Mesendoderm (in vitro differentiated cells): ENCODE data around the gene OR5L2. TPM values are rescaled to one million over a fixed set of nuclear protein-coding genes. Genes with fewer than 3 reads are reported as not detected.
"Not testable (repeated sequence)": the region's sequence is repeated elsewhere in the genome, so short reads cannot be mapped to it uniquely, and the experiment has no call there.

Experiments used
- DNase-seq: peaks from one replicate; pipeline ENCODE4 v3.0.0; 2013
- H2AK5ac ChIP-seq: 2 replicates; pipeline ENCODE4 v1.6.1; 2013; ENCODE audit warnings: low read length, inconsistent platforms
- H2BK120ac ChIP-seq: 2 replicates; pipeline ENCODE4 v1.6.1; 2013; ENCODE audit warnings: low read depth, mild to moderate bottlenecking, low read length, moderate library complexity, mixed read lengths
- H2BK15ac ChIP-seq: replicated peaks from 2 replicates; pipeline ENCODE4 v1.6.1; 2013; ENCODE audit warnings: low read depth, mild to moderate bottlenecking, moderate library complexity
- H2BK5ac ChIP-seq: 2 replicates; pipeline ENCODE4 v1.6.1; 2013; ENCODE audit warnings: low read length, inconsistent platforms
- H3K18ac ChIP-seq: 2 replicates; pipeline ENCODE4 v1.6.1; 2013; ENCODE audit warnings: mild to moderate bottlenecking, low read length, mixed read lengths
- H3K23ac ChIP-seq: one replicate; pipeline ENCODE4 v1.6.1; 2013; ENCODE audit warnings: low read length
- H3K27ac ChIP-seq: 2 replicates; pipeline ENCODE4 v1.5.1; 2013; ENCODE audit warnings: low read depth, mild to moderate bottlenecking, inconsistent platforms, low read length, moderate library complexity
- H3K27me3 ChIP-seq: 2 replicates; pipeline ENCODE4 v1.6.1; 2013; ENCODE audit warnings: low read length, control low read depth, mild to moderate bottlenecking, inconsistent platforms; ENCODE audit not compliant: insufficient read depth, poor library complexity
- H3K36me3 ChIP-seq: 2 replicates; pipeline ENCODE4 v1.6.1; 2013; ENCODE audit warnings: low read length, inconsistent platforms; ENCODE audit not compliant: control insufficient read depth, insufficient read depth
- H3K4ac ChIP-seq: one replicate; pipeline ENCODE4 v1.6.1; 2013; ENCODE audit warnings: low read depth, mild to moderate bottlenecking, low read length, moderate library complexity
- H3K4me1 ChIP-seq: 2 replicates; pipeline ENCODE4 v1.6.1; 2013; ENCODE audit warnings: low read depth, low read length, inconsistent platforms; ENCODE audit not compliant: control insufficient read depth
- H3K4me2 ChIP-seq: 2 replicates; pipeline ENCODE4 v1.6.1; 2013; ENCODE audit warnings: low read length
- H3K4me3 ChIP-seq: 2 replicates; pipeline ENCODE4 v1.5.1; 2013; ENCODE audit warnings: mild to moderate bottlenecking, low read length
- H3K56ac ChIP-seq: one replicate; pipeline ENCODE4 v1.6.1; 2013; ENCODE audit warnings: low read length
- H3K79me1 ChIP-seq: 2 replicates; pipeline ENCODE4 v1.6.1; 2013; ENCODE audit warnings: low read length, inconsistent platforms
- H3K79me2 ChIP-seq: 2 replicates; pipeline ENCODE4 v1.6.1; 2013; ENCODE audit warnings: mild to moderate bottlenecking, low read length; ENCODE audit not compliant: control insufficient read depth, insufficient read depth
- H3K9ac ChIP-seq: 2 replicates; pipeline ENCODE4 v1.6.1; 2013; ENCODE audit warnings: low read length, inconsistent platforms
- H4K5ac ChIP-seq: one replicate; pipeline ENCODE4 v1.6.1; 2013; ENCODE audit warnings: low read length
- H4K8ac ChIP-seq: one replicate; pipeline ENCODE4 v1.6.1; 2013; ENCODE audit warnings: low read depth, mild to moderate bottlenecking, control low read depth, low read length, moderate library complexity
- WGBS: extraction: QIAGEN DNeasy Blood & Tissue Kit; methylation state at CpG from one replicate; pipeline ENCODE4 v1.1.7; 2013; ENCODE audit warnings: low lambda C conversion rate, missing lambda C conversion rate; ENCODE audit not compliant: insufficient coverage; ENCODE audit errors: extremely low coverage; 5-methylcytosine and 5-hydroxymethylcytosine counted together
- small RNA-seq: library from polyadenylated mRNA; stranded (forward); fragments of <200 nt; extraction: miRNeasy Mini kit (QIAGEN cat#:217004); gene quantifications from one replicate; pipeline ENCODE3, GENCODE V24; 2013; ENCODE audit not compliant: insufficient read depth

Gene OR5L2

GRCh38 chr11:55867354-55867753 is 40.3 kb downstream of the OR5L2 start:
- H3K79me1 ChIP-seq, H3K4me2 ChIP-seq, H3K27me3 ChIP-seq, H2AK5ac ChIP-seq, H3K56ac ChIP-seq, H3K4ac ChIP-seq, H3K23ac ChIP-seq, H2BK120ac ChIP-seq, H3K18ac ChIP-seq, H4K8ac ChIP-seq, DNase-seq, H2BK15ac ChIP-seq, H3K4me3 ChIP-seq, H3K4me1 ChIP-seq, H2BK5ac ChIP-seq, H3K36me3 ChIP-seq, H4K5ac ChIP-seq, H3K9ac ChIP-seq, H3K27ac ChIP-seq, H3K79me2 ChIP-seq: not testable (repeated sequence)
- no CpG with 5 or more reads among the region's 4 CpGs for WGBS

GRCh38 chr11:55872731-55873130 is 45.7 kb downstream of the OR5L2 start:
- H3K23ac ChIP-seq, H3K4me3 ChIP-seq, H2AK5ac ChIP-seq, H2BK15ac ChIP-seq, H3K79me1 ChIP-seq, H3K56ac ChIP-seq, H2BK120ac ChIP-seq, H3K4me2 ChIP-seq, H4K8ac ChIP-seq, H3K4me1 ChIP-seq, H3K9ac ChIP-seq, H3K36me3 ChIP-seq, H3K4ac ChIP-seq, H3K18ac ChIP-seq, H3K79me2 ChIP-seq, H3K27ac ChIP-seq, H3K27me3 ChIP-seq, H4K5ac ChIP-seq, DNase-seq, H2BK5ac ChIP-seq: not testable (repeated sequence)
- WGBS: no CpG with 5 or more reads among the region's 33 CpGs

- no CpG with 5 or more reads among the region's 34 CpGs for WGBS
- H3K27ac ChIP-seq, H3K4me1 ChIP-seq, H3K4me3 ChIP-seq, H2BK15ac ChIP-seq, H3K36me3 ChIP-seq, H2BK120ac ChIP-seq, H3K4ac ChIP-seq, H2BK5ac ChIP-seq, H3K23ac ChIP-seq, H4K8ac ChIP-seq, H3K9ac ChIP-seq, H3K27me3 ChIP-seq, H3K56ac ChIP-seq, H3K18ac ChIP-seq, H4K5ac ChIP-seq, H3K79me1 ChIP-seq, DNase-seq, H3K79me2 ChIP-seq, H2AK5ac ChIP-seq, H3K4me2 ChIP-seq: not testable (repeated sequence)
These were observed 46.1 kb downstream of the OR5L2 start for GRCh38 chr11:55873146-55873545.

Small RNA genes lying within 50 kb of the gene (small RNA-seq; reads per million reads assigned to genes)
- gene AC036111.3: not detected
